Upper lobe of left lung (tissue), 4 donors: ENCODE results near the gene COL15A1.

Experiments
- EP300 ChIP-seq, 4 donors: sonication (generic); formaldehyde crosslinking; IDR thresholded peaks; one replicate each; pipeline ENCODE4 v1.5.1; 2017; ENCODE audit warnings: antibody characterized with exemption in 4 of 4, control low read depth in 2 of 4
- POLR2A ChIP-seq, 4 donors: fragments of 450-650 bp; IDR thresholded peaks; one replicate each; pipeline ENCODE4 v1.5.1; 2016 to 2017; ENCODE audit warnings: antibody characterized with exemption in 4 of 4, mild to moderate bottlenecking in 2 of 4

DNA sequence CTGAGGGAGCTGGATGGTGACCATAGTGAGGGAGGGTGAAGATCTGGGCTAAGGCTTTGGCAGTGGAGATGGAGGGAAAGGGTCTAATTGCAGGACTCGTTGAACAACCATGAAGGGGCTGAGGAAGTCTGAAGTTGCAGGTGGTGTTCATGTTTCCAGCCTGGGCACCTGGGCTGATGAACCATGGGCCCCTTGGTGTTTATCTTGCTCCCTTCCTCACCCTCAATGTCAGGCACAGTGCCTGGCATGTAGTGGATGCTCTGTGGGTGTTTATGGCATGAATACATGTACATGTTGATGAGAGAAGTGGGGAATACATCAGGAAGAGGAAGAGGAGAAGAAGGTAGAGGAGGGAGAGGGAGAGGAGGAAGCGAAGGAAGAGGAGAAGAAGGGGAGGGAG is 31.3 kb upstream of the COL15A1 start:
- TF ChIP-seq POLR2A (IDR thresholded peaks at IDR 0.05) (no peak), EP300 (IDR thresholded peaks at IDR 0.05) (no peak)
